ENCODE data around the gene FOXP1. TPM values are rescaled to one million over a fixed set of nuclear protein-coding genes. Genes with fewer than 3 reads are reported as not detected.

FOXP1 gene
- total and polyA plus RNA-seq, 2 of the 13 experiments (the other 11 are each of a cell fraction or from before 2014, with no cell fraction given) = 40.4 to 59.0 TPM

- intact Hi-C loops (cut with micrococcal nuclease; ENCODE audit: unreplicated experiment) = loop anchor here (5.0 kb wide), 1 partner anchor 38 kb away; no protein-coding TSS in a partner anchor
- no peak overlapping the region for H2AFZ ChIP-seq (ENCODE audit: low read length)
- H3K4me1 ChIP-seq (ENCODE audit: insufficient read depth, low read length) = peaks cover 59% of the 10 kb centered on the region
- in situ Hi-C loops (cut with HindIII; ENCODE audit: extremely low pct_ligation_motif_present, low pct_unique_long_range_greater_than_20kb) = no loop called here
- ATAC-seq = no peak; the same call in 1 of the 3 replicates
- no peaks in the 10 kb centered on the region for H3K9me3 ChIP-seq (ENCODE audit: low read length)
- CTCF ChIA-PET (ENCODE audit: low intra/inter-chr PET ratio, low total read pairs) = no interaction called here
- no peak for TF ChIP-seq FOSL1 (CRISPR knock-in tag; IDR thresholded peaks at IDR 0.05; ENCODE audit: borderline replicate concordance)
- TF ChIP-seq DPF2 (CRISPR knock-in tag; IDR thresholded peaks at IDR 0.05; ENCODE audit: borderline replicate concordance, low read depth) = no peak
- TF ChIP-seq LBX2 (CRISPR knock-in tag; IDR thresholded peaks at IDR 0.05; ENCODE audit: borderline replicate concordance) = no peak
- TF ChIP-seq NR2F6 (IDR thresholded peaks at IDR 0.05) = no peak
- TF ChIP-seq NR2F6 (CRISPR knock-in tag; IDR thresholded peaks at IDR 0.05) = no peak
- TF ChIP-seq ZNF740 (CRISPR knock-in tag; IDR thresholded peaks at IDR 0.05) = no peak
- TF ChIP-seq ZKSCAN5 (CRISPR knock-in tag; IDR thresholded peaks at IDR 0.05) = no peak
- no peak for TF ChIP-seq ARNT (IDR thresholded peaks at IDR 0.05)
- no peak for TF ChIP-seq ZNF790 (CRISPR knock-in tag; IDR thresholded peaks at IDR 0.05; ENCODE audit: borderline replicate concordance)
- no peak for TF ChIP-seq KLF15 (CRISPR knock-in tag; IDR thresholded peaks at IDR 0.05; ENCODE audit: borderline replicate concordance)
- no peak for TF ChIP-seq CCDC6 (CRISPR knock-in tag; IDR thresholded peaks at IDR 0.05)
- TF ChIP-seq WIZ (CRISPR knock-in tag; IDR thresholded peaks at IDR 0.05) = no peak
- TF ChIP-seq ZHX1 (CRISPR knock-in tag; IDR thresholded peaks at IDR 0.05; ENCODE audit: low read depth) = no peak
- peak overlapping the region; percentile 34 for H3K27ac ChIP-seq (ENCODE audit: extremely low read length, insufficient read depth, low read length)
- no peak overlapping the region for H3K9ac ChIP-seq (ENCODE audit: insufficient read depth, low read depth, low read length)
- H3K4me2 ChIP-seq (ENCODE audit: low read depth, low read length) = no peak overlapping the region; the same call in 1 of the 2 replicates
- H4K20me1 ChIP-seq (ENCODE audit: insufficient read depth, low read length) = no peaks in the 10 kb centered on the region
- POLR2A ChIA-PET = no interaction called here
- no peak for FAIRE-seq
- BruUV-seq (replicated peaks) = no TSS peak
- no peak overlapping the region for H3K4me3 ChIP-seq (replicated peaks in 1 of 3; ENCODE audit: insufficient read depth in 1 of 3, low read depth in 2 of 3, low read length in 3 of 3)
- H3K79me2 ChIP-seq (ENCODE audit: insufficient read depth, low read length) = no peaks in the 10 kb centered on the region
- 80% methylated on average over 11 of the region's 11 CpGs for WGBS (ENCODE audit: low lambda C conversion rate)
- peaks cover 3 to 24% of the 10 kb centered on the region in 2 experiments for H3K36me3 ChIP-seq (replicated peaks in 1 of 2; ENCODE audit: control insufficient read depth in 1 of 2, insufficient read depth in 2 of 2, low read length in 2 of 2)
- DNase-seq (ENCODE audit: low spot score) = no peak
- H3K27me3 ChIP-seq (ENCODE audit: control insufficient read depth in 1 of 2, insufficient read depth in 2 of 2, low read length in 2 of 2) = no peaks in the 10 kb centered on the region
These were observed 414.6 kb downstream of the FOXP1 start for GRCh38 chr3:71168880-71169411.
